Inflammatory macrophage treated with lipopolysaccharide for 4 hours (primary cell): ENCODE data around the gene ZFAND4.
"Not testable (repeated sequence)": the region's sequence is repeated elsewhere in the genome, so short reads cannot be mapped to it uniquely, and the experiment has no call there.

ENCODE experiments used
- DNase-seq: peaks from one replicate; pipeline ENCODE4 v3.0.0-alpha.2; 2020

Gene ZFAND4

GRCh38 chr10:45672181-45673073, at the start of gene ZFAND4:
TSS of gene ZFAND4 (minus strand) at chr10:45672772. CDS start at chr10:45663725, 9,047 bp downstream.
- DNase-seq = peak; percentile 97

- DNase-seq = not testable (repeated sequence)
Measured at GRCh38 chr10:45721503-45721902, 48.9 kb upstream of the ZFAND4 start.

- DNase-seq = not testable (repeated sequence)
Measured at GRCh38 chr10:45717642-45718041, 45.1 kb upstream of the ZFAND4 start.

GRCh38 chr10:45717053-45717452, 44.5 kb upstream of the ZFAND4 start:
- not testable (repeated sequence) for DNase-seq

- DNase-seq = peak; percentile 27
Measured at GRCh38 chr10:45711223-45711622, 38.7 kb upstream of the ZFAND4 start.

- peak; percentile 55 for DNase-seq
Measured at GRCh38 chr10:45710200-45710796, 37.7 kb upstream of the ZFAND4 start.

- DNase-seq = not testable (repeated sequence)
Measured at GRCh38 chr10:45678467-45678866, 5.9 kb upstream of the ZFAND4 start.

GRCh38 chr10:45675388-45675787, 2.8 kb upstream of the ZFAND4 start:
- no peak for DNase-seq

GRCh38 chr10:45673074-45673648, 589 bp upstream of the ZFAND4 start:
- no peak for DNase-seq

GRCh38 chr10:45671300-45671699, 1.3 kb downstream of the ZFAND4 start:
- DNase-seq = not testable (repeated sequence)

GRCh38 chr10:45669897-45670296, 2.7 kb downstream of the ZFAND4 start:
- DNase-seq = not testable (repeated sequence)

- no peak for DNase-seq
Measured at GRCh38 chr10:45660876-45661411, 11.6 kb downstream of the ZFAND4 start.

GRCh38 chr10:45657033-45657926, 15.3 kb downstream of the ZFAND4 start:
- DNase-seq = peak; percentile 30

GRCh38 chr10:45655219-45655618, 17.4 kb downstream of the ZFAND4 start:
- DNase-seq = no peak

- DNase-seq = not testable (repeated sequence)
Measured at GRCh38 chr10:45654753-45655141, 17.8 kb downstream of the ZFAND4 start.

GRCh38 chr10:45653454-45653853, 19.1 kb downstream of the ZFAND4 start:
- DNase-seq = no peak

- no peak for DNase-seq
Measured at GRCh38 chr10:45652511-45652910, 20.1 kb downstream of the ZFAND4 start.

GRCh38 chr10:45649296-45649695, 23.3 kb downstream of the ZFAND4 start:
- no peak for DNase-seq

- no peak for DNase-seq
Measured at GRCh38 chr10:45647118-45647517, 25.5 kb downstream of the ZFAND4 start.

- DNase-seq = no peak
Measured at GRCh38 chr10:45646384-45647050, 26.1 kb downstream of the ZFAND4 start.

GRCh38 chr10:45644527-45644926, 28.0 kb downstream of the ZFAND4 start:
- DNase-seq = no peak

- no peak for DNase-seq
Measured at GRCh38 chr10:45640941-45641340, 31.6 kb downstream of the ZFAND4 start.
